HG03439 (cell line): ENCODE results near the gene CRYBB3.

ENCODE experiments used
- ATAC-seq: cut with Tn5 transposase; IDR thresholded peaks from one replicate; pipeline ENCODE4 v1.9.1; 2021; ENCODE audit warnings: mild to moderate bottlenecking, moderate library complexity; ENCODE audit not compliant: unreplicated experiment

CRYBB3 gene

DNA sequence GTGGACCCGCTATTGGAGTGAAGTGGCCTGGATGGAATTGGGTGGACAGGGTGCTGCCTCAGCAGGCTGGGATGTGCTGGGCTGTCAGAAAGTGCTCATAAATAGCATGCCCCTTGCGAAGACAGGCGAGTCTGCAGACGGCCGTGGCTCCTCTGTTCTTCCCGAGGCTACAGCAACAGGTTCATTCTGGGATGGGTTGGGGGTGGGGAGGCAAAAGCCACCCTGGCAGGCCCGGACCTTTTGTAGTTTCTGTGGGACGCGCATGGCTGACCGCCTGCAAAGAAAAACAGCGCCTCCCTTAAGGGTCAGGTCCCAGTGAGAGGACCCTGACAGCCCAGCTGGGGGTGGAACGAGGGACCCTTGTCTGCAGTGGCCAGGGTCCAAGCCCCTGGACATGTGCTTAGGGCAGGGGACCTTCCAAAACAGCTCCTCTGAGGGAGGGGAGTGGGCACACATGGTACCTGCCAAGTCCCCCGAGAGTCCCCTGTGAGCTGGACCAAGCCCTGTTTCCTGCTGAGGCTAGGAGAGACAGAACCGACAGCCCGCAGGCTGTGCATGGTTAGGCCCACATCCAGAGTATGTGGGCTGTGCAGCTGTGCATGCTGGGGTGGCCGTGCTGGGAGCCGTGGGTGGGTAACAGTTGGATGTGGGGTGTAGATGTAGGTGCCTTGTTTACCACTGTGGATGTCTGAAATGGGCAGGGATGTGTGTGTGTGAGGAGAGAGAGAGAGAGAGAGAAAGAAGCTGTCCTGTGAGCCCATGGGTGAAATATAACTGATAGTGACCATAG lies at the start of gene CRYBB3:
CRYBB3 (plus strand) TSS at position 128 of the 790 bp plus-strand sequence. CDS start 1,539 bp downstream, outside the sequence.
- no peak for ATAC-seq

- no peak for ATAC-seq
Observed at GRCh38 chr22:25153961-25154666, 45.5 kb upstream of the CRYBB3 start.

DNA sequence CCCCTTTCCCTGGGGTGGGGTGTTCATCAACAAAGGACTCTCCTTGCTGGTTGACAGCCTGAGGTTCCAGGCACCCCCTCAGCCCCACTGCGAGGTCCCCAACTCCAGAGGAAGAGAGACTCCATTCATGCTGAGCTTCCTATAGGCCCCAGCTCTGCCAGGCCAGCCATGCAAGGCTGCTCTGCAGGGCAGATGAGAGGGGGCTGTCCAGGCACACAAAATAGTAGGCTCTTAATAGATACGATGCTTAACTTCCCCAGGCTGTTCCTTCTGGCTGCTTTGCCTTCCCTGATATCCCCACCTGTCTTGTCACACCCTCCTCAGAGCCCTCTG lies 45.0 kb upstream of the CRYBB3 start:
- no peak for ATAC-seq

DNA sequence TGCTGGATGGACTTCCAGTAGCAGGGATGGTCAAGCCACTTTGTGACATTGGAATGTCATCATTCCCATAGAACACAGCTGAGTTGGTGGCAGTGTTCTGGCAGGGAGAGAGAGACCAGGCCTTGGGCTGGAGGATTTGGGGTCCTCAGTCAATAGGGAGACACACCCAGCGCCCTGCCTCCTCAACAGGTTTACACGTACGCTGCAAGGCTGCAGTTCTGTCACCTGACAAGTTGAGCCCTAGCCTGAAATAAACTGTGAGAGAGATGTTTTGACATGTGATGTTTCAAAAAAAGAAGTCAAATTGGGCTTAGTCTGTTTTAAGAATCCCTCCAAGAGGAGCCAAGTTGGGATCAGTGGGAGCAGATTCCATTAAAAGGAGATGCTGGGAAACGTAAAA lies 42.9 kb upstream of the CRYBB3 start:
- ATAC-seq: no peak

GRCh38 chr22:25159028-25159427 lies 40.6 kb upstream of the CRYBB3 start:
- ATAC-seq: no peak

GRCh38 chr22:25160120-25160996 lies 39.3 kb upstream of the CRYBB3 start:
- ATAC-seq: no peak

DNA sequence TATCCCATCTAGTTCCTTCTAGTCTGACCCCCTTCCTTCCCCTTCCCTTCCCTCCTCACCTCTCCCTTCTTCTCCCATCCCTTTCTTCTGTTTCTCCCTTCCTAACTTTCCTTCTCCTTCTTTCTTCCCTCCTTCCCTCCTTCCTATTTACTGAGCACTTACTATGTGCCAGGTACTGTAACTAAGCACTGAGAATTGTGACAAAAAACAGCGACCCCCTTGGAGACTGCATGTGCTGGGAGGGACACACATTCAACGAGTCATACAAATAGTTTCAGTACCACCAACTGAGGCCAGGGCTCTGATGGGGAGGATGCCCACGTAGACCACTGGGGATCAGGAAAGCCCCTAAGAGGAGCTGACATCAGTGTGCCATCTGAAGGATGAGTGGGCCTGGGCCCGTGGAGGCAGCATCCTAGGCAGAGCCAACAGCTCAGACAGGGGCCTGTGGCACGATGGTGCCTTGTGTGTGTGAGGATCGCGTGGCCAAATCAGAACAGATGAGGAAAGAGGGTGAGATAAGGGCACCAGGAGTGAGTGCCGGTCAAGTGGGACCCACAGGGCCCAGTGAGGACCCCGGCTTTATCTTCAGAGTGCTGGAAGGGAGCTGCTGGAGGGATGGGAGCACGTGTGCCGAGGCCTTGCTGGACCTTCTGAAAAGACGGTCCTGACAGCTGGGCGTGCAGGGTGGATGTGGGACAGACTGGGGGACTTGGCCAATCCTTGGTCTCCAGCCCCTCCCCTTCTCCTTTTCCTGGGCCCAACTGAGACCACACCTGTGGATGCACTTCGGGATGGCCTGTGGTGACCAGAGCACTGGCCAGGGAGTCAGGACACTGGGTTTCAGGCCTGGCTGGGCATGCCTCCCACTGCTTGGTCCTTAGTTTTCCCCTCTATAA lies 38.4 kb upstream of the CRYBB3 start:
- ATAC-seq: no peak

GRCh38 chr22:25161916-25162530 lies 37.6 kb upstream of the CRYBB3 start:
- ATAC-seq: no peak

DNA sequence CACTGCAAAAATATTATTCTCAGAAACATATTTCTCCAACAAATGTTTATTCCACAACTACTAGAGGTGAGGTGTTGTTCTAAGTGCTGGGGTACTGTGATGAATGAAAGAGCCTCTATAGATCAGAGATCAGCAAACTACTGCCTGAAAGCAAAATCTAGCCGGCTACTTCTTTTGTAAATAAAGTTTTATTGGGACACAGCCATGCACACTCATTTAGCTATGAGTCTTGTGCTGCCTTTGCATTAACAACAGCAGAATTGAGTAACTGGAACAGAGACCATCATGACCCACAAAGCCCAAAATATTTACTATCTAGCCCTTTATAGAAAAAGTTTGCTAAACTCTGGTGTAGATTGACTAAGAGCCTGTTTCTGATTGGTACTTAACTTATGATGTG lies 37.1 kb upstream of the CRYBB3 start:
- no peak for ATAC-seq

- ATAC-seq: no peak
Observed at GRCh38 chr22:25165785-25166184, 33.9 kb upstream of the CRYBB3 start.

DNA sequence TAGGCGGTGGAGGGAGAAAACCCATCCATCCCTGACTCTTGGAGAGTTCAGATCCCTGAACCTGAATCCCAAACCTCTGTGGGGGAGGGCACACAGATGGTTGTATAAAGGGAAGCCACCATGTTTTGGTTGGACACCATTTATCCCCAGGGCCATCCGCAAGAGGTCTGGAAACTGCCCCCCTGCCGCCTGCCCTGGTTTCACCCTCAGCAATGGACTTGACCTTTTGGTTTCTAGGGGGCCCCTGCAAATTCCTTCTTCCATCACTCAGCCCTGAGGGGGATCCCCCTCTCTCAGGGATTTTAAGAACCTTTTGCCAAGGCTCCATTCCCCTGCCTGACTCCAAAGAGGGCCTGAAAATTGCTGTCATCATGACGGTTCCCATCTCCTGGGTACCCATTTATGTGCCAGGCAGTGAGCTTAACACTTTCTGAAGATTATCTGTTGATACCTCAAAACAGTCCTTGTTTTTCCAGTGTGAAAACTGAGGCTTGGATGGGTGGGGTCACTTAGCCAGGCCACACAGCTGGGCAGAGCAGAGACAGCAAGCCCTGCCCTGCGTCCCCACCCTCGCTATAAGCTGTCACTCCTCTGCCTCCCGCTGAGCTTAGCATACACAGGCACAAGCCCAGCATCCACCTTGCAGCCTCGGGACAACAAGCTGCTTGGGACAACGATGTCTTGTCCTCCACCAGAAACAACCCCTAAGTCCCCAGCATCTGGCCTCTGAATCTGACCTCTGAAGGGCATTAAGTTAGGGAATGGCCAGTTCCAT lies 33.2 kb upstream of the CRYBB3 start:
- ATAC-seq: no peak

DNA sequence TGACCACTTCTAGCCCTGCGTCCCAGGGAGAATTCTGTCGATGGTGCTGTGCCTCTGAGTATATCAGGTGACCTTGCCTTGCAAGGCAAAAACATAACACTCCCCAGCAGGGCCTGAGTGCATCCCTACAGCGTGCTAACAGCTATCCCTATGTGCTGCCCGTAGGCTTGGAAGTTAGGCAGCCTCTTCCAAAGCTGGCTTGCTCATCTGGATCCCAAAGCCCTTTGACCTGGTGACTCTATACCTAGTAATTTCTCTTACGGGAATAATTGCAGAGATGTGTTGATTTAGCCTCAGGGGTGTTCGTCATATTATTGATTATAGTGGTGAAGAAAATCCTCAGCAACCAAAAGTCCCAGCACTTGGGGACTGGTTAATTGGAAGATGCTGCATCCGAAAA lies 32.6 kb upstream of the CRYBB3 start:
- no peak for ATAC-seq

DNA sequence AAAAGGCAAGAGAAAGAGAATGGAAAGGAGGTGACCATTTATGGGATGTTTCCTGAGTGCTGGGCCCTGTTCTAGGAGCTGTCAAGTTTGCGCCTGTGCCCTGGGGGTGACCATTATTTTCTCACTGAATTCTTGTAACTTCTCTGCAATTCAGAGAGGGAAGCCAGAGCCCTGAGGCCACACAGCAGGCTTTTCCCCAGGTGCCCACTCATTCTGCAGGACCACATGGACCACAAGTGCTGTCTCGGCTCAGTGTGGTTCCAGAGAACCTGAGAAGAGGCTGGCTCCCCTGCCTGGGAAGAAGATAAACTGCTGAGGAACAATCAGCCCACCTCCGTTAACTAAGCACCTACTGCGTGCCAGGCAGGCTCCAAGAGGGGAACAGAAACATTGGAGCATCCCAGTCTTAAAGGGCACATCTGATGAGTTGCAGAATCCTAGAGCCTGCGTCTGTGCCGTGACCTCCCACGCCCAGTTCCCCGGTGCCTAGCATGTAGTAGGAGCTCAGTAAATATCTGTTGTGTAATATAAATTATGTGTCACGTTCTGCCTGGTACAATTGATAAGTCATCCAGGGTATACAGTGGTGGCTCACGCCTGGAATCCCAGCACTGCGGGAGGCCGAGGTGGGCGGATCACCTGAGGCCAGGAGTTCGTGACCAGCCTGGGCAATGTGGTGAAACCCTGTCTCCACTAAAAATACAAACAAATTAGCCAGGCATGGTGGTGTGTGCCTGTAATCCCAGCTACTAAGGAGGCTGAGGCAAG lies 31.6 kb upstream of the CRYBB3 start:
- no peak for ATAC-seq

DNA sequence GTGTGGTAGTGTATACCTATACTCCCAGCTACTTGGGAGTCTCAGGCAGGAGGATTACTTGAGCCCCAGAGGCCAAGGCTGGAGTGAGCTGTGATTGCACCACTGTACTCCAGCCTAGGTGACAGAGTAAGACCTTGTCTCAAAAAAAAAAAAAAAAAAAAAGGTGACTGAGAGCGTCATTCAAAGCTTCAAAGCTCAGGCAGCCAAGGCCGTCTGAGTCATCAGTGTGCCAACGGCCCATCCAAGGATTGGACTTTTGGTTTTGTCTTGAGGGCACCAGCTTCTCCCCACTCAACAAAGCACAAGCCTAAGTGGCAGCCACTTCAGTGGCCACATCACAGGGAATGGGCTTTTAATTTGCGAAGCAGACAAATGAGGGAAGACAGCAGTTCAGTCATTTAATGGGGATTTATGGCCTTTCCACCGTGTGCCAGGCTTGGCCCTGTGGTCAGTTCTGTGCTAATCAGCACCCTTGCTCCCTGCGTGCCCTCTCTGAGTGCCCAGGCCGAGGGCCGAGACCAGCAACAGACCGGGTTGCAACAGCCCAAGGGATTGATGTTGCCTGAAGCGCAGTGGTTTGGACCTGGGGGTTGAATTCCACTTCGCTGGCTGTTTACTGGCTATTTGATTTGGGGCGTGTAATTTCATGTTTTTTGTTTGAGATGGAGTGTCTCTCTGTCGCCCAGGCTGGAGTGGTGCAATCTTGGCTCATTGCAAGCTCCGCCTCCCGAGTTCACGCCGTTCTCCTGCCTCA lies 30.2 kb upstream of the CRYBB3 start:
- no peak for ATAC-seq

DNA sequence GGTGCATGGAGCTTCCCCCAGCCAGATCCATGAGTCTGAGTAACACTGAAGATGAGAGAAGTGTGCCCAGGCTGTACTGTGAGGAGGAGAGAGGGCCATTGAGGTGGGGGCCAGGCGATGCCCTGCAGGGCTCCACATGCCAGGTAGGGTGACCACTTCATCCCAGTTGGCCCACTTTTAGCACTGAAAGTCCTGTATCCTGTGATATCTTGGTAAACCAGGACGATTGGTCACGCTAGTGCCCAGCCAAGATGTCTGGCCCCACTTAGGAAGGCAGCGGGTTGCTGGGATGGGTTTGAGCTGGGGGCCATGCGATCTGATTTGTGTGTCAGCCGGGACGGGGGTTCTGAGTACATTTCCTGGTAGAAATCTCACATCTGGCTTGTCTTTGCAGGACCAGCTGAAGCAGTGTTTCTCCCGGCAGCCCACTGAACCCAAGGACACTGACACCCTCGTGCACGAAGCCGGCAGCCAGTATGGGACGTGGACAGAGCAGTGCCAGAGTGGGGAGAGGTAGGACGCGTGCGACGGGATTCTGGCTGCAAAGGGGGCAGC lies 29.2 kb upstream of the CRYBB3 start:
- ATAC-seq: no peak

GRCh38 chr22:25172153-25172552 lies 27.5 kb upstream of the CRYBB3 start:
- ATAC-seq: no peak

DNA sequence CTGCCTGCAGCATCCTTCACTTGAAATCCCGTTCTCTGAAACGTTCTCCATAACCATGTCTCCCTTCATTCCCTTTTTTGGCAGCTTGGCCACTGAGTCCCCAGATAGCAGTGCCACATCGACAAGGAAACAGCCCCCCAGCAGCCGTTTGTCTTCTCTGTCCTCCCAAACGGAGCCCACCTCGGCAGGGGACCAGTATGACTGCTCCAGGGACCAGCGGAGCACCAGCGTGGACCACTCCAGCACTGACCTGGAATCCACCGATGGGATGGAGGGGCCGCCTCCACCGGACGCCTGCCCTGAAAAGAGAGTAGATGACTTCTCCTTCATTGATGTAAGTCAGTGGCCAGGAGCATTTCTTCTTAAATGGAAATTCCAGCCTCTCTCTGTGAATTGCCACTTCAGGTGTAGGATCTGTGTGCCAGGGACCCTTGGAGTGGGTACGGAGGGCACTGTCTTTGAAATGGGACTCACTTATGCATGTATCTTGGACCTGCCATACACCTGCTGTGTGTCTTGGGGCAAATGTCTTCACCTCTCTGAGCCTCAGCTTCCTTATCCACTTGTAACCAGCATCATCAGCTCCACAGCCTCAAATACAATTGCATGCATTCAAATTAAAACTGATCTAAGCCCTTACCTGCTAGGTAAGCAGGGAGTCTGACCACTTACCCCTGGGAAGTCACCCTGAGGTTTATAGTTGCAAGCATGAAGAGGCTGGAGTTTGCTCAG lies 25.3 kb upstream of the CRYBB3 start:
- no peak for ATAC-seq
